HG03103 (cell line): ENCODE measurements around the gene ITGB6.

Experiments
- ATAC-seq: cut with Tn5 transposase; IDR thresholded peaks from one replicate; pipeline ENCODE4 v1.9.1; 2021; ENCODE audit warnings: low read depth; ENCODE audit not compliant: unreplicated experiment

The ITGB6 gene

GRCh38 chr2:160222546-160223283 is 22.6 kb upstream of the ITGB6 start:
- no peak for ATAC-seq

GRCh38 chr2:160221391-160222276 is 21.6 kb upstream of the ITGB6 start:
- no peak for ATAC-seq

GRCh38 chr2:160220545-160221009 is 20.5 kb upstream of the ITGB6 start:
- no peak for ATAC-seq

GRCh38 chr2:160220026-160220425 is 20.0 kb upstream of the ITGB6 start:
- no peak for ATAC-seq

GRCh38 chr2:160214461-160215445 is 14.7 kb upstream of the ITGB6 start:
- no peak for ATAC-seq

GRCh38 chr2:160213511-160213910 is 13.4 kb upstream of the ITGB6 start:
- ATAC-seq, result no peak

- ATAC-seq, result peak; percentile 96
Measured at GRCh38 chr2:160210599-160211138, 10.6 kb upstream of the ITGB6 start.

GRCh38 chr2:160209516-160209856 is 9.4 kb upstream of the ITGB6 start:
- no peak for ATAC-seq

- ATAC-seq, result no peak
Measured at GRCh38 chr2:160208655-160209515, 8.8 kb upstream of the ITGB6 start.

GRCh38 chr2:160207804-160208654 is 8.0 kb upstream of the ITGB6 start:
- no peak for ATAC-seq

GRCh38 chr2:160207271-160207670 is 7.2 kb upstream of the ITGB6 start:
- no peak for ATAC-seq

GRCh38 chr2:160206436-160206835 is 6.4 kb upstream of the ITGB6 start:
- no peak for ATAC-seq

GRCh38 chr2:160205505-160205904 is 5.4 kb upstream of the ITGB6 start:
- no peak for ATAC-seq

- ATAC-seq, result no peak
Measured at GRCh38 chr2:160203422-160203821, 3.4 kb upstream of the ITGB6 start.

- ATAC-seq, result no peak
Measured at GRCh38 chr2:160203007-160203406, 2.9 kb upstream of the ITGB6 start.

- ATAC-seq, result peak; percentile 71
Measured at GRCh38 chr2:160201849-160202539, 1.9 kb upstream of the ITGB6 start.

- ATAC-seq, result no peak
Measured at GRCh38 chr2:160200921-160201320, 849 bp upstream of the ITGB6 start.

- ATAC-seq, result no peak
Measured at GRCh38 chr2:160199053-160199452, 1.0 kb downstream of the ITGB6 start.
